HepG2 (cell line): Measurements from ENCODE around the gene RAB5B. TPM values are rescaled to one million over a fixed set of nuclear protein-coding genes. Genes with fewer than 3 reads are reported as not detected.

Source experiments
- HIVEP1 ChIP-seq: sonication (generic); formaldehyde crosslinking; IDR thresholded peaks from 2 replicates; pipeline ENCODE4 v1.4.0; 2020; ENCODE audit warnings: mild to moderate bottlenecking, missing genetic modification reagents
- JUN ChIP-seq: sonication (generic); formaldehyde crosslinking; IDR thresholded peaks from 2 replicates; pipeline ENCODE4 v1.4.0; 2020; ENCODE audit warnings: mild to moderate bottlenecking, missing genetic modification reagents
- MAX ChIP-seq: IDR thresholded peaks from 2 replicates; pipeline ENCODE4 v1.6.1; 2012; ENCODE audit warnings: inconsistent platforms
- RFXAP ChIP-seq: sonication (generic); formaldehyde crosslinking; IDR thresholded peaks from 2 replicates; pipeline ENCODE4 v1.4.0; 2020; ENCODE audit warnings: missing genetic modification reagents, borderline replicate concordance
- SOX6 ChIP-seq, 2 experiments: fragments of 450-650 bp in 1 of 2; sonication (generic) in 1 of 2; formaldehyde crosslinking in 1 of 2; IDR thresholded peaks; 2 replicates each; pipeline versions ENCODE4 v1.4.0 to v1.6.1; 2017 to 2020; ENCODE audit warnings: antibody characterized with exemption in 1 of 2, mild to moderate bottlenecking in 1 of 2, missing genetic modification reagents in 1 of 2
- ZNF124 ChIP-seq: sonication (generic); formaldehyde crosslinking; IDR thresholded peaks from 2 replicates; pipeline ENCODE4 v1.4.0; 2020; ENCODE audit warnings: missing genetic modification reagents
- ZNF230 ChIP-seq: sonication (generic); formaldehyde crosslinking; IDR thresholded peaks from 2 replicates; pipeline ENCODE4 v1.4.0; 2020; ENCODE audit warnings: mild to moderate bottlenecking, missing genetic modification reagents
- ZNF264 ChIP-seq: sonication (generic); formaldehyde crosslinking; IDR thresholded peaks from 2 replicates; pipeline ENCODE4 v1.4.0; 2020; ENCODE audit warnings: missing genetic modification reagents
- ZNF503 ChIP-seq: sonication (generic); formaldehyde crosslinking; IDR thresholded peaks from 2 replicates; pipeline ENCODE4 v1.4.0; 2020; ENCODE audit warnings: missing genetic modification reagents
- ZNF556 ChIP-seq: sonication (generic); formaldehyde crosslinking; IDR thresholded peaks from 2 replicates; pipeline ENCODE4 v1.4.0; 2020; ENCODE audit warnings: mild to moderate bottlenecking, missing genetic modification reagents, borderline replicate concordance
- ZNF883 ChIP-seq: sonication (generic); formaldehyde crosslinking; IDR thresholded peaks from 2 replicates; pipeline ENCODE4 v1.5.1; 2020; ENCODE audit warnings: mild to moderate bottlenecking, missing genetic modification reagents; ENCODE audit errors: not compliant biosample characterization
- polyA plus RNA-seq, 8 experiments: library from polyadenylated mRNA; depleted of rRNA in 3 of 8; stranded (reverse) in 7 of 8; unstranded in 1 of 8; fragments of >200 nt; fragmentation: Illumina TruSeq in 4 of 8; extraction: Trizol in 4 of 8; gene quantifications; 2 replicates each; pipeline versions ENCODE4 v1.2.1 to v1.2.3, GENCODE V29; 2011 to 2016; ENCODE audit warnings: low read depth in 4 of 8, missing spikeins in 1 of 8, mixed read lengths in 1 of 8; ENCODE audit not compliant: insufficient read depth in 1 of 8
- total RNA-seq, 5 experiments: library from RNA; depleted of rRNA; stranded (reverse); fragments of >200 nt; fragmentation: Illumina TruSeq; extraction: Trizol; gene quantifications; 2 replicates each; pipeline ENCODE4 v1.2.3, GENCODE V29; 2016; ENCODE audit warnings: low read depth in 1 of 5
- TF ChIP-seq, protein P1 (sequence below): sonication (generic); formaldehyde crosslinking; IDR thresholded peaks from 2 replicates; pipeline ENCODE4 v1.4.0; 2020; ENCODE audit warnings: mild to moderate bottlenecking, missing genetic modification reagents
- TF ChIP-seq, protein P2 (sequence below): sonication (generic); formaldehyde crosslinking; IDR thresholded peaks from 2 replicates; pipeline ENCODE4 v1.5.0; 2020; ENCODE audit warnings: mild to moderate bottlenecking, missing genetic modification reagents, moderate library complexity
- TF ChIP-seq, protein P3 (sequence below): sonication (generic); formaldehyde crosslinking; IDR thresholded peaks from 2 replicates; pipeline ENCODE4 v1.4.0; 2020; ENCODE audit warnings: missing genetic modification reagents

RAB5B gene
- total and polyA plus RNA-seq, 2 of the 13 experiments (the other 11 are each of a cell fraction or from before 2014, with no cell fraction given) = 26.0 to 68.3 TPM

DNA sequence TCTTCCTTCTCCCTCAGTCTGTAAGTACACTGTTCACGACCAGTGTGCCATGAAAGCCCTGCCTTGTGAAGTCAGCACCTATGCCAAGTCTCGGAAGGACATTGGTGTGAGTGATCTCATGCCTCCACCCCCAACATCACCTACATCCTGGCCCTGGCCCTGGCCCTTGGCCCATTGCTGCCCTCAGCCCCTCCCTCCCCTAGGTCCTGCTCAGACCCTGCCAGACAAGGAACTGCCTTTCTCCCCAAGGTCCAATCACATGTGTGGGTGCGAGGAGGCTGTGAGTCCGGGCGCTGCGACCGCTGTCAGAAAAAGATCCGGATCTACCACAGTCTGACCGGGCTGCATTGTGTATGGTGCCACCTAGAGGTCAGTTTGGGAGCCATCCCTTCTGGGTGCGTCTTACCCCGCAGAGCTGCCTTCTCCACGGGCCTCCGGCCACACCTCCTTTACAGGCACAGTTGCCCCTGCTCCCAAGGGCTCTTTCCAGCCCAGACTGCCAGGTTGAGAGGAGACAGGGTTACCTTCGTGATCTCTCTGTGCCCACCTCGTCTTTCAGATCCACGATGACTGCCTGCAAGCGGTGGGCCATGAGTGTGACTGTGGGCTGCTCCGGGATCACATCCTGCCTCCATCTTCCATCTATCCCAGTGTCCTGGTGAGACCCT, 33.7 kb upstream of the RAB5B start (continued):
- TF ChIP-seq MAX = peak; percentile 30; the same call in 1 of the 2 replicates
- TF ChIP-seq, protein P1, sequence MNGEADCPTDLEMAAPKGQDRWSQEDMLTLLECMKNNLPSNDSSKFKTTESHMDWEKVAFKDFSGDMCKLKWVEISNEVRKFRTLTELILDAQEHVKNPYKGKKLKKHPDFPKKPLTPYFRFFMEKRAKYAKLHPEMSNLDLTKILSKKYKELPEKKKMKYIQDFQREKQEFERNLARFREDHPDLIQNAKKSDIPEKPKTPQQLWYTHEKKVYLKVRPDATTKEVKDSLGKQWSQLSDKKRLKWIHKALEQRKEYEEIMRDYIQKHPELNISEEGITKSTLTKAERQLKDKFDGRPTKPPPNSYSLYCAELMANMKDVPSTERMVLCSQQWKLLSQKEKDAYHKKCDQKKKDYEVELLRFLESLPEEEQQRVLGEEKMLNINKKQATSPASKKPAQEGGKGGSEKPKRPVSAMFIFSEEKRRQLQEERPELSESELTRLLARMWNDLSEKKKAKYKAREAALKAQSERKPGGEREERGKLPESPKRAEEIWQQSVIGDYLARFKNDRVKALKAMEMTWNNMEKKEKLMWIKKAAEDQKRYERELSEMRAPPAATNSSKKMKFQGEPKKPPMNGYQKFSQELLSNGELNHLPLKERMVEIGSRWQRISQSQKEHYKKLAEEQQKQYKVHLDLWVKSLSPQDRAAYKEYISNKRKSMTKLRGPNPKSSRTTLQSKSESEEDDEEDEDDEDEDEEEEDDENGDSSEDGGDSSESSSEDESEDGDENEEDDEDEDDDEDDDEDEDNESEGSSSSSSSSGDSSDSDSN (CRISPR knock-in tag) = 0 out of 2 replicates have a peak, but pooled peaks have one; percentile 18
- TF ChIP-seq ZNF124 = 0 out of 2 replicates have a peak, but pooled peaks have one; percentile 35
- TF ChIP-seq ZNF883 = peak; percentile 68
- TF ChIP-seq, protein P2, sequence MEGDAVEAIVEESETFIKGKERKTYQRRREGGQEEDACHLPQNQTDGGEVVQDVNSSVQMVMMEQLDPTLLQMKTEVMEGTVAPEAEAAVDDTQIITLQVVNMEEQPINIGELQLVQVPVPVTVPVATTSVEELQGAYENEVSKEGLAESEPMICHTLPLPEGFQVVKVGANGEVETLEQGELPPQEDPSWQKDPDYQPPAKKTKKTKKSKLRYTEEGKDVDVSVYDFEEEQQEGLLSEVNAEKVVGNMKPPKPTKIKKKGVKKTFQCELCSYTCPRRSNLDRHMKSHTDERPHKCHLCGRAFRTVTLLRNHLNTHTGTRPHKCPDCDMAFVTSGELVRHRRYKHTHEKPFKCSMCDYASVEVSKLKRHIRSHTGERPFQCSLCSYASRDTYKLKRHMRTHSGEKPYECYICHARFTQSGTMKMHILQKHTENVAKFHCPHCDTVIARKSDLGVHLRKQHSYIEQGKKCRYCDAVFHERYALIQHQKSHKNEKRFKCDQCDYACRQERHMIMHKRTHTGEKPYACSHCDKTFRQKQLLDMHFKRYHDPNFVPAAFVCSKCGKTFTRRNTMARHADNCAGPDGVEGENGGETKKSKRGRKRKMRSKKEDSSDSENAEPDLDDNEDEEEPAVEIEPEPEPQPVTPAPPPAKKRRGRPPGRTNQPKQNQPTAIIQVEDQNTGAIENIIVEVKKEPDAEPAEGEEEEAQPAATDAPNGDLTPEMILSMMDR (CRISPR knock-in tag) = peak; percentile 98
- TF ChIP-seq JUN (CRISPR knock-in tag) = 0 out of 2 replicates have a peak, but pooled peaks have one; percentile 57
- 0 out of 2 replicates have a peak, but pooled peaks have one; percentile 39 for TF ChIP-seq HIVEP1
- TF ChIP-seq ZNF264 (CRISPR knock-in tag) = no peak
- TF ChIP-seq ZNF230 (CRISPR knock-in tag) = peak; percentile 53; the same call in 1 of the 2 replicates
- no peak for TF ChIP-seq SOX6 (IDR thresholded peaks at IDR 0.05)
- peak; percentile 53; the same call in 1 of the 2 replicates for TF ChIP-seq SOX6 (CRISPR knock-in tag; IDR thresholded peaks at IDR 0.05)
- TF ChIP-seq, protein P3, sequence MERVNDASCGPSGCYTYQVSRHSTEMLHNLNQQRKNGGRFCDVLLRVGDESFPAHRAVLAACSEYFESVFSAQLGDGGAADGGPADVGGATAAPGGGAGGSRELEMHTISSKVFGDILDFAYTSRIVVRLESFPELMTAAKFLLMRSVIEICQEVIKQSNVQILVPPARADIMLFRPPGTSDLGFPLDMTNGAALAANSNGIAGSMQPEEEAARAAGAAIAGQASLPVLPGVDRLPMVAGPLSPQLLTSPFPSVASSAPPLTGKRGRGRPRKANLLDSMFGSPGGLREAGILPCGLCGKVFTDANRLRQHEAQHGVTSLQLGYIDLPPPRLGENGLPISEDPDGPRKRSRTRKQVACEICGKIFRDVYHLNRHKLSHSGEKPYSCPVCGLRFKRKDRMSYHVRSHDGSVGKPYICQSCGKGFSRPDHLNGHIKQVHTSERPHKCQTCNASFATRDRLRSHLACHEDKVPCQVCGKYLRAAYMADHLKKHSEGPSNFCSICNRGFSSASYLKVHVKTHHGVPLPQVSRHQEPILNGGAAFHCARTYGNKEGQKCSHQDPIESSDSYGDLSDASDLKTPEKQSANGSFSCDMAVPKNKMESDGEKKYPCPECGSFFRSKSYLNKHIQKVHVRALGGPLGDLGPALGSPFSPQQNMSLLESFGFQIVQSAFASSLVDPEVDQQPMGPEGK (CRISPR knock-in tag) = peak; percentile 47; the same call in 1 of the 2 replicates
- peak; percentile 49; the same call in 1 of the 2 replicates for TF ChIP-seq ZNF556 (CRISPR knock-in tag)
- no peak for TF ChIP-seq ZNF503
- 0 out of 2 replicates have a peak, but pooled peaks have one; percentile 34 for TF ChIP-seq RFXAP (CRISPR knock-in tag)
